HEK293 (cell line): Measurements from ENCODE around the gene AKAP8L.

Source experiments
- CTCF ChIA-PET: fragments of 350-600 bp; formaldehyde crosslinking; extraction: SDS; loops from one replicate; lab custom pipeline; 2021; ENCODE audit warnings: antibody characterized with exemption; lab: Yijun Ruan, JAX
- POLR2A ChIA-PET: fragments of 300-600 bp; formaldehyde crosslinking; extraction: SDS; loops from one replicate; lab custom pipeline; 2020; ENCODE audit warnings: antibody characterized with exemption, inconsistent platforms; lab: Yijun Ruan, JAX
- H3K27ac ChIP-seq: fragments of 200-500 bp; sonication (Bioruptor generic); 2 replicates; pipeline ENCODE4 v1.5.1; 2014; ENCODE audit warnings: low read depth, low read length, control low read depth, inconsistent platforms; ENCODE audit errors: extremely low read depth
- H3K36me3 ChIP-seq, 2 experiments: fragments of 200-500 bp in 1 of 2; sonication (Bioruptor generic) in 1 of 2; 1 replicate in 1 of 2; 2 replicates in 1 of 2; pipeline ENCODE4 v1.5.1; 2014 to 2017; ENCODE audit warnings: inconsistent platforms in 2 of 2, low read length in 2 of 2; ENCODE audit not compliant: control insufficient read depth in 2 of 2, insufficient read depth in 1 of 2
- H3K4me1 ChIP-seq: fragments of 200-500 bp; sonication (Bioruptor generic); 2 replicates; pipeline ENCODE4 v1.5.1; 2014; ENCODE audit warnings: mild to moderate bottlenecking, low read length, inconsistent platforms; ENCODE audit not compliant: control insufficient read depth, insufficient read depth
- H3K4me3 ChIP-seq: 2 replicates; pipeline ENCODE4 v1.5.1; 2011; ENCODE audit warnings: low read depth, mild to moderate bottlenecking, control low read depth, low read length, moderate library complexity
- H3K9me3 ChIP-seq: fragments of 200-500 bp; sonication (Bioruptor generic); 2 replicates; pipeline ENCODE4 v1.5.1; 2014; ENCODE audit warnings: low read depth, low read length, inconsistent platforms; ENCODE audit not compliant: control insufficient read depth, insufficient read depth
- FEZF1 ChIP-seq: fragments of 450-650 bp; formaldehyde crosslinking; IDR thresholded peaks from 2 replicates; pipeline ENCODE4 v1.5.1; 2016; ENCODE audit warnings: missing biosample characterization, missing genetic modification characterization
- HIC1 ChIP-seq: fragments of 450-650 bp; formaldehyde crosslinking; IDR thresholded peaks from 2 replicates; pipeline ENCODE4 v1.5.1; 2016; ENCODE audit warnings: missing biosample characterization, missing genetic modification characterization
- KLF10 ChIP-seq: fragments of 450-650 bp; IDR thresholded peaks from 2 replicates; pipeline ENCODE4 v1.5.1; 2018; ENCODE audit warnings: missing biosample characterization, mild to moderate bottlenecking, missing genetic modification characterization
- KLF9 ChIP-seq: fragments of 450-650 bp; formaldehyde crosslinking; IDR thresholded peaks from 2 replicates; pipeline ENCODE4 v1.5.1; 2016; ENCODE audit warnings: missing biosample characterization, missing genetic modification characterization, low read depth
- MZF1 ChIP-seq: fragments of 450-650 bp; formaldehyde crosslinking; IDR thresholded peaks from 2 replicates; pipeline ENCODE4 v1.5.1; 2017; ENCODE audit warnings: missing biosample characterization, missing genetic modification characterization, borderline replicate concordance
- PRDM4 ChIP-seq: fragments of 450-650 bp; formaldehyde crosslinking; IDR thresholded peaks from 2 replicates; pipeline ENCODE4 v1.5.1; 2017; ENCODE audit warnings: missing biosample characterization, missing genetic modification characterization
- ZBTB20 ChIP-seq: fragments of 450-650 bp; formaldehyde crosslinking; IDR thresholded peaks from 2 replicates; pipeline ENCODE4 v1.5.1; 2016; ENCODE audit warnings: missing biosample characterization, missing genetic modification characterization
- ZBTB7A ChIP-seq: fragments of 450-650 bp; formaldehyde crosslinking; IDR thresholded peaks from 2 replicates; pipeline ENCODE4 v1.5.1; 2016; ENCODE audit warnings: low read depth, missing biosample characterization, missing genetic modification characterization
- ZBTB8A ChIP-seq: fragments of 450-650 bp; formaldehyde crosslinking; IDR thresholded peaks from 2 replicates; pipeline ENCODE4 v1.5.1; 2016; ENCODE audit warnings: missing biosample characterization, missing genetic modification characterization
- ZNF175 ChIP-seq: fragments of 450-650 bp; formaldehyde crosslinking; IDR thresholded peaks from 2 replicates; pipeline ENCODE4 v1.5.1; 2016; ENCODE audit warnings: missing biosample characterization, missing genetic modification characterization
- ZNF600 ChIP-seq: fragments of 450-650 bp; formaldehyde crosslinking; IDR thresholded peaks from 2 replicates; pipeline ENCODE4 v1.5.1; 2016; ENCODE audit warnings: missing biosample characterization, missing genetic modification characterization
- ZNF629 ChIP-seq: fragments of 450-650 bp; formaldehyde crosslinking; IDR thresholded peaks from 2 replicates; pipeline ENCODE4 v1.5.1; 2017; ENCODE audit warnings: missing biosample characterization, missing genetic modification characterization
- ZNF692 ChIP-seq: fragments of 450-650 bp; formaldehyde crosslinking; IDR thresholded peaks from 2 replicates; pipeline ENCODE4 v1.5.1; 2016; ENCODE audit warnings: missing biosample characterization, missing genetic modification characterization
- ZNF76 ChIP-seq: fragments of 450-650 bp; formaldehyde crosslinking; IDR thresholded peaks from 2 replicates; pipeline ENCODE4; 2016; ENCODE audit warnings: low read depth, missing biosample characterization, missing genetic modification characterization, borderline replicate concordance
- TF ChIP-seq, protein P1 (sequence below): fragments of 450-650 bp; formaldehyde crosslinking; optimal IDR thresholded peaks from 2 replicates; pipeline ENCODE3; 2016; ENCODE audit warnings: missing biosample characterization, mild to moderate bottlenecking, missing genetic modification characterization
- TF ChIP-seq, protein P2 (sequence below): fragments of 450-650 bp; IDR thresholded peaks from 2 replicates; pipeline ENCODE4 v1.5.1; 2018; ENCODE audit warnings: missing biosample characterization, missing genetic modification characterization
- TF ChIP-seq, protein P3 (sequence below): fragments of 450-650 bp; formaldehyde crosslinking; IDR thresholded peaks from 2 replicates; pipeline ENCODE4 v1.5.1; 2016; ENCODE audit warnings: missing biosample characterization, missing genetic modification characterization
- TF ChIP-seq, protein P4 (sequence below): fragments of 450-650 bp; formaldehyde crosslinking; IDR thresholded peaks from 2 replicates; pipeline ENCODE4 v1.5.1; 2016; ENCODE audit warnings: missing biosample characterization, missing genetic modification characterization

The AKAP8L gene

GRCh38 chr19:15331419-15332310 is 87.1 kb downstream of the AKAP8L start (continued):
- TF ChIP-seq, protein P1, sequence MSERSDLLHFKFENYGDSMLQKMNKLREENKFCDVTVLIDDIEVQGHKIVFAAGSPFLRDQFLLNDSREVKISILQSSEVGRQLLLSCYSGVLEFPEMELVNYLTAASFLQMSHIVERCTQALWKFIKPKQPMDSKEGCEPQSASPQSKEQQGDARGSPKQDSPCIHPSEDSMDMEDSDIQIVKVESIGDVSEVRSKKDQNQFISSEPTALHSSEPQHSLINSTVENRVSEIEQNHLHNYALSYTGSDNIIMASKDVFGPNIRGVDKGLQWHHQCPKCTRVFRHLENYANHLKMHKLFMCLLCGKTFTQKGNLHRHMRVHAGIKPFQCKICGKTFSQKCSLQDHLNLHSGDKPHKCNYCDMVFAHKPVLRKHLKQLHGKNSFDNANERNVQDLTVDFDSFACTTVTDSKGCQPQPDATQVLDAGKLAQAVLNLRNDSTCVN: peak; percentile 84
- 0 out of 2 replicates have a peak, but pooled peaks have one; percentile 12 for TF ChIP-seq MZF1 (tag by site-specific recombination)
- TF ChIP-seq ZNF76 (tag by site-specific recombination): peak; percentile 78
- peak; percentile 89 for TF ChIP-seq ZBTB8A (tag by site-specific recombination)
- no peak for TF ChIP-seq ZNF629 (tag by site-specific recombination)
- TF ChIP-seq, protein P2, sequence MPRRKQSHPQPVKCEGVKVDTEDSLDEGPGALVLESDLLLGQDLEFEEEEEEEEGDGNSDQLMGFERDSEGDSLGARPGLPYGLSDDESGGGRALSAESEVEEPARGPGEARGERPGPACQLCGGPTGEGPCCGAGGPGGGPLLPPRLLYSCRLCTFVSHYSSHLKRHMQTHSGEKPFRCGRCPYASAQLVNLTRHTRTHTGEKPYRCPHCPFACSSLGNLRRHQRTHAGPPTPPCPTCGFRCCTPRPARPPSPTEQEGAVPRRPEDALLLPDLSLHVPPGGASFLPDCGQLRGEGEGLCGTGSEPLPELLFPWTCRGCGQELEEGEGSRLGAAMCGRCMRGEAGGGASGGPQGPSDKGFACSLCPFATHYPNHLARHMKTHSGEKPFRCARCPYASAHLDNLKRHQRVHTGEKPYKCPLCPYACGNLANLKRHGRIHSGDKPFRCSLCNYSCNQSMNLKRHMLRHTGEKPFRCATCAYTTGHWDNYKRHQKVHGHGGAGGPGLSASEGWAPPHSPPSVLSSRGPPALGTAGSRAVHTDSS (tag by site-specific recombination): peak; percentile 71
- peak; percentile 31; the same call in 1 of the 2 replicates for TF ChIP-seq KLF10 (tag by site-specific recombination)
- peak; percentile 61; the same call in 1 of the 2 replicates for TF ChIP-seq HIC1 (tag by site-specific recombination)
- peak; percentile 62; the same call in 1 of the 2 replicates for TF ChIP-seq KLF9 (tag by site-specific recombination)
- no peak for TF ChIP-seq PRDM4 (tag by site-specific recombination)
- TF ChIP-seq, protein P3, sequence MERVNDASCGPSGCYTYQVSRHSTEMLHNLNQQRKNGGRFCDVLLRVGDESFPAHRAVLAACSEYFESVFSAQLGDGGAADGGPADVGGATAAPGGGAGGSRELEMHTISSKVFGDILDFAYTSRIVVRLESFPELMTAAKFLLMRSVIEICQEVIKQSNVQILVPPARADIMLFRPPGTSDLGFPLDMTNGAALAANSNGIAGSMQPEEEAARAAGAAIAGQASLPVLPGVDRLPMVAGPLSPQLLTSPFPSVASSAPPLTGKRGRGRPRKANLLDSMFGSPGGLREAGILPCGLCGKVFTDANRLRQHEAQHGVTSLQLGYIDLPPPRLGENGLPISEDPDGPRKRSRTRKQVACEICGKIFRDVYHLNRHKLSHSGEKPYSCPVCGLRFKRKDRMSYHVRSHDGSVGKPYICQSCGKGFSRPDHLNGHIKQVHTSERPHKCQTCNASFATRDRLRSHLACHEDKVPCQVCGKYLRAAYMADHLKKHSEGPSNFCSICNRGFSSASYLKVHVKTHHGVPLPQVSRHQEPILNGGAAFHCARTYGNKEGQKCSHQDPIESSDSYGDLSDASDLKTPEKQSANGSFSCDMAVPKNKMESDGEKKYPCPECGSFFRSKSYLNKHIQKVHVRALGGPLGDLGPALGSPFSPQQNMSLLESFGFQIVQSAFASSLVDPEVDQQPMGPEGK (tag by site-specific recombination): peak; percentile 53
- TF ChIP-seq ZBTB20 (tag by site-specific recombination): peak; percentile 23; the same call in 1 of the 2 replicates
- 0 out of 2 replicates have a peak, but pooled peaks have one; percentile 39 for TF ChIP-seq ZBTB7A (tag by site-specific recombination)

GRCh38 chr19:15330801-15331418 is 87.9 kb downstream of the AKAP8L start:
- ChIA-PET POLR2A (interaction anchor here (1.0 to 1.4 kb wide), 2 partner anchors 13 to 49 kb away, joined by 3 to 6 read pairs; partner anchors contain the start of gene AKAP8), CTCF (no interaction called here)
- Histone ChIP-seq H3K4me1 (peaks cover 26% of the 10 kb centered on the region), H3K9me3 (no peaks in the 10 kb centered on the region), H3K36me3 (no peaks in the 10 kb centered on the region; a peak in 1 of 3 replicates), H3K4me3 (peak overlapping the region; percentile 98), H3K27ac (peak overlapping the region; percentile 94)
- TF ChIP-seq FEZF1 (tag by site-specific recombination) (no peak), ZNF692 (peak; percentile 14; the same call in 1 of the 2 replicates), ZNF600 (tag by site-specific recombination) (peak; percentile 52; the same call in 1 of the 2 replicates), ZNF76 (tag by site-specific recombination) (no peak), ZNF175 (tag by site-specific recombination) (no peak)
- TF ChIP-seq, protein P4, sequence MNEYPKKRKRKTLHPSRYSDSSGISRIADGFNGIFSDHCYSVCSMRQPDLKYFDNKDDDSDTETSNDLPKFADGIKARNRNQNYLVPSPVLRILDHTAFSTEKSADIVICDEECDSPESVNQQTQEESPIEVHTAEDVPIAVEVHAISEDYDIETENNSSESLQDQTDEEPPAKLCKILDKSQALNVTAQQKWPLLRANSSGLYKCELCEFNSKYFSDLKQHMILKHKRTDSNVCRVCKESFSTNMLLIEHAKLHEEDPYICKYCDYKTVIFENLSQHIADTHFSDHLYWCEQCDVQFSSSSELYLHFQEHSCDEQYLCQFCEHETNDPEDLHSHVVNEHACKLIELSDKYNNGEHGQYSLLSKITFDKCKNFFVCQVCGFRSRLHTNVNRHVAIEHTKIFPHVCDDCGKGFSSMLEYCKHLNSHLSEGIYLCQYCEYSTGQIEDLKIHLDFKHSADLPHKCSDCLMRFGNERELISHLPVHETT (tag by site-specific recombination): 0 out of 2 replicates have a peak, but pooled peaks have one; percentile 31
